WTC11 (cell line): ENCODE measurements around the gene EIF4B. TPM values are rescaled to one million over a fixed set of nuclear protein-coding genes. Genes with fewer than 3 reads are reported as not detected.

Experiments
- ATAC-seq: fragments of 200-7000 bp; cut with Tn5 transposase; 2 replicates; pipeline ENCODE4 v1.10.0; 2021; ENCODE audit warnings: mild to moderate bottlenecking, moderate library complexity
- CTCF ChIA-PET: fragments of 300-600 bp; sonication (Branson Sonifier 250); formaldehyde crosslinking; loops from one replicate; lab custom pipeline; 2021; ENCODE audit warnings: antibody characterized with exemption; lab: Charles Lee
- POLR2A ChIA-PET: fragments of 350-600 bp; sonication (Branson Sonifier 250); formaldehyde crosslinking; loops from one replicate; lab custom pipeline; 2021; ENCODE audit warnings: antibody characterized with exemption; lab: Charles Lee
- DNase-seq: peaks from one replicate; pipeline ENCODE4 v3.0.0; 2021; ENCODE audit warnings: low spot score
- H3K27ac Mint-ChIP-seq: 2 replicates; pipeline ENCODE4 v1.8.0; 2021; ENCODE audit warnings: mixed read lengths
- H3K27me3 Mint-ChIP-seq: 2 replicates; pipeline ENCODE4 v1.8.0; 2021; ENCODE audit warnings: low read depth, mild to moderate bottlenecking, moderate library complexity, mixed read lengths
- H3K36me3 Mint-ChIP-seq: 2 replicates; pipeline ENCODE4 v1.8.0; 2021; ENCODE audit warnings: mixed read lengths
- H3K4me1 Mint-ChIP-seq: 2 replicates; pipeline ENCODE4 v1.8.0; 2022; ENCODE audit warnings: mixed read lengths
- H3K4me3 Mint-ChIP-seq: 2 replicates; pipeline ENCODE4 v1.8.0; 2021; ENCODE audit warnings: mild to moderate bottlenecking, moderate library complexity, mixed read lengths
- H3K9me3 Mint-ChIP-seq: 2 replicates; pipeline ENCODE4 v1.8.0; 2021; ENCODE audit warnings: mixed read lengths
- AR ChIP-seq: fragments of 250-450 bp; sonication (Bioruptor Pico); IDR thresholded peaks from 2 replicates; pipeline ENCODE4 v1.9.0; 2021; ENCODE audit warnings: mild to moderate bottlenecking
- CREM ChIP-seq: sonication (generic); formaldehyde crosslinking; IDR thresholded peaks from 2 replicates; pipeline ENCODE4 v1.8.1; 2022; ENCODE audit warnings: mild to moderate bottlenecking, missing genetic modification reagents, moderate library complexity
- CTCF ChIP-seq: fragments of 200-600 bp; IDR thresholded peaks from 2 replicates; pipeline ENCODE4 v1.8.0; 2022; ENCODE audit warnings: antibody characterized with exemption
- E2F4 ChIP-seq: sonication (generic); formaldehyde crosslinking; IDR thresholded peaks from 2 replicates; pipeline ENCODE4 v1.8.1; 2022; ENCODE audit warnings: low read depth, mild to moderate bottlenecking, moderate library complexity, missing genetic modification reagents, borderline replicate concordance
- ETV6 ChIP-seq: sonication (generic); formaldehyde crosslinking; IDR thresholded peaks from 2 replicates; pipeline ENCODE4 v1.8.1; 2022; ENCODE audit warnings: mild to moderate bottlenecking, missing genetic modification reagents
- FOXP4 ChIP-seq: sonication (generic); formaldehyde crosslinking; IDR thresholded peaks from 2 replicates; pipeline ENCODE4 v1.8.0; 2022; ENCODE audit warnings: mild to moderate bottlenecking, missing genetic modification reagents
- MAX ChIP-seq: sonication (generic); formaldehyde crosslinking; IDR thresholded peaks from 2 replicates; pipeline ENCODE4 v1.8.0; 2022; ENCODE audit warnings: mild to moderate bottlenecking, missing genetic modification reagents
- NFE2L1 ChIP-seq: sonication (generic); formaldehyde crosslinking; IDR thresholded peaks from 2 replicates; pipeline ENCODE4 v1.8.1; 2023; ENCODE audit warnings: missing genetic modification reagents
- NR2C2 ChIP-seq: sonication (generic); formaldehyde crosslinking; IDR thresholded peaks from 2 replicates; pipeline ENCODE4 v1.8.0; 2022; ENCODE audit warnings: mild to moderate bottlenecking, missing genetic modification reagents
- PRDM15 ChIP-seq: sonication (generic); formaldehyde crosslinking; IDR thresholded peaks from 2 replicates; pipeline ENCODE4 v1.8.0; 2022; ENCODE audit warnings: missing genetic modification reagents
- SMAD4 ChIP-seq: sonication (generic); formaldehyde crosslinking; IDR thresholded peaks from 2 replicates; pipeline ENCODE4 v1.8.0; 2022; ENCODE audit warnings: mild to moderate bottlenecking, missing genetic modification reagents
- ZBTB43 ChIP-seq: sonication (generic); formaldehyde crosslinking; IDR thresholded peaks from 2 replicates; pipeline ENCODE4 v1.8.1; 2023; ENCODE audit warnings: mild to moderate bottlenecking, missing genetic modification reagents
- ZNF263 ChIP-seq: sonication (generic); formaldehyde crosslinking; IDR thresholded peaks from 2 replicates; pipeline ENCODE4 v1.8.1; 2022; ENCODE audit warnings: low read depth, mild to moderate bottlenecking, moderate library complexity, missing genetic modification reagents
- total RNA-seq: library from RNA; stranded (reverse); gene quantifications from 3 replicates; pipeline ENCODE4 v1.2.3, GENCODE V29; 2021

Gene EIF4B
- total RNA-seq, 1 experiment from 2014 or later, result 730 TPM

- no peak overlapping the region for H3K4me3 Mint-ChIP-seq
- peaks cover 23% of the 10 kb centered on the region for H3K4me1 Mint-ChIP-seq
- POLR2A ChIA-PET, result interaction anchor here (0.6 to 1.1 kb wide), 5 partner anchors 10 to 33 kb away, joined by 3 to 6 read pairs (median 5); partner anchors contain the start of genes IGFBP6 and SPRYD3
- ATAC-seq (peak; percentile 73), DNase-seq (peak; percentile 87)
- CTCF ChIA-PET, result interaction anchor here (0.6 to 11.2 kb wide), 59 partner anchors 8 to 1848 kb away, joined by 3 to 474 read pairs (median 5); partner anchors contain the start of genes AAAS, CSAD, ESPL1 and IGFBP6
- no peak overlapping the region for H3K27ac Mint-ChIP-seq
- H3K36me3 Mint-ChIP-seq, result no peaks in the 10 kb centered on the region
- H3K9me3 Mint-ChIP-seq, result no peaks in the 10 kb centered on the region
- TF ChIP-seq SMAD4 (CRISPR knock-in tag) (no peak), CTCF (peak; percentile 96), CREM (CRISPR knock-in tag) (no peak), PRDM15 (CRISPR knock-in tag) (0 out of 2 replicates have a peak, but pooled peaks have one; percentile 22), ETV6 (peak; percentile 91), NR2C2 (CRISPR knock-in tag) (no peak), ZBTB43 (CRISPR knock-in tag) (no peak), FOXP4 (no peak)
- peaks cover 21% of the 10 kb centered on the region for H3K27me3 Mint-ChIP-seq
Observed at GRCh38 chr12:53065975-53066931, 60.0 kb downstream of the EIF4B start.

- Mint-ChIP-seq H3K27me3 (peaks cover 12% of the 10 kb centered on the region), H3K36me3 (no peaks in the 10 kb centered on the region)
- POLR2A ChIA-PET, result no interaction called here
Observed at GRCh38 chr12:53067074-53067992, 61.1 kb downstream of the EIF4B start.

More at GRCh38 chr12:53067074-53067992, 61.1 kb downstream of the EIF4B start:
- Mint-ChIP-seq H3K4me3 (no peak overlapping the region), H3K9me3 (no peaks in the 10 kb centered on the region), H3K4me1 (peaks cover 23% of the 10 kb centered on the region), H3K27ac (no peak overlapping the region; the same call in 1 of the 2 replicates)
- CTCF ChIA-PET, result interaction anchor here (0.5 to 11.2 kb wide), 12 partner anchors 11 to 285 kb away, joined by 3 to 474 read pairs (median 36); partner anchors contain the start of genes AAAS, CSAD, IGFBP6 and SOAT2
- no peak for ATAC-seq
- no peak for TF ChIP-seq AR
- TF ChIP-seq MAX (CRISPR knock-in tag), result no peak
- TF ChIP-seq ZNF263 (CRISPR knock-in tag), result no peak
- TF ChIP-seq NFE2L1 (CRISPR knock-in tag), result no peak
- TF ChIP-seq ZBTB43 (CRISPR knock-in tag), result no peak
- TF ChIP-seq E2F4, result no peak
- DNase-seq, result no peak
